OCI-LY1 (cell line): Measurements from ENCODE around the gene SMAD7.

Source experiments
- H2AFZ ChIP-seq: fragments of 200-600 bp; sonication (generic), shearing (Covaris generic); 2 replicates; pipeline ENCODE4 v1.6.0; 2014; ENCODE audit warnings: antibody characterized with exemption, mild to moderate bottlenecking, low read length
- H3F3A ChIP-seq: fragments of 200-600 bp; sonication (generic), shearing (Covaris generic); 2 replicates; pipeline ENCODE4 v1.6.0; 2014; ENCODE audit warnings: mild to moderate bottlenecking, antibody characterized with exemption, low read length, moderate library complexity; ENCODE audit not compliant: insufficient read depth
- H3K27ac ChIP-seq: fragments of 200-600 bp; sonication (generic); 2 replicates; pipeline ENCODE4 v1.5.1; 2014; ENCODE audit warnings: low read length, mixed run types, mild to moderate bottlenecking, low read depth; ENCODE audit not compliant: poor library complexity, severe bottlenecking
- H3K27me3 ChIP-seq: fragments of 200-600 bp; sonication (generic); 2 replicates; pipeline ENCODE4 v1.6.0; 2014; ENCODE audit warnings: antibody characterized with exemption, mild to moderate bottlenecking, low read length, moderate library complexity; ENCODE audit not compliant: insufficient read depth
- H3K36me3 ChIP-seq: fragments of 200-600 bp; sonication (generic); 2 replicates; pipeline ENCODE4 v1.6.1; 2014; ENCODE audit warnings: mild to moderate bottlenecking, antibody characterized with exemption, low read length, moderate library complexity, mixed read lengths; ENCODE audit not compliant: insufficient read depth
- H3K4me1 ChIP-seq: fragments of 200-600 bp; sonication (generic); 2 replicates; pipeline ENCODE4 v1.5.1; 2014; ENCODE audit warnings: mild to moderate bottlenecking, low read length, moderate library complexity; ENCODE audit not compliant: insufficient read depth, severe bottlenecking
- H3K4me2 ChIP-seq: fragments of 200-600 bp; sonication (generic), shearing (Covaris generic); 2 replicates; pipeline ENCODE4 v1.6.1; 2014; ENCODE audit warnings: low read length
- H3K4me3 ChIP-seq: fragments of 200-600 bp; sonication (generic); 2 replicates; pipeline ENCODE4 v1.5.1; 2014; ENCODE audit warnings: low read length, low read depth, mild to moderate bottlenecking, mixed read lengths; ENCODE audit not compliant: poor library complexity, severe bottlenecking
- H3K79me2 ChIP-seq: fragments of 200-600 bp; shearing (Covaris generic); 2 replicates; pipeline ENCODE4 v1.6.1; 2016; ENCODE audit warnings: mixed run types, low read length, mixed read lengths; ENCODE audit not compliant: insufficient read depth
- H3K9ac ChIP-seq: fragments of 200-600 bp; sonication (generic), shearing (Covaris generic); 2 replicates; pipeline ENCODE4 v1.6.1; 2014; ENCODE audit warnings: mild to moderate bottlenecking, low read length, mixed read lengths
- H3K9me2 ChIP-seq: fragments of 200-600 bp; sonication (generic), shearing (Covaris generic); 2 replicates; pipeline ENCODE4 v1.6.1; 2014; ENCODE audit warnings: low read depth, mild to moderate bottlenecking, low read length, mixed read lengths
- H3K9me3 ChIP-seq: fragments of 200-600 bp; shearing (Covaris generic); 2 replicates; pipeline ENCODE4 v1.6.1; 2014; ENCODE audit warnings: low read length, mixed read lengths
- H4K20me1 ChIP-seq: fragments of 200-600 bp; sonication (generic), shearing (Covaris generic); 2 replicates; pipeline ENCODE4 v1.6.0; 2016; ENCODE audit warnings: mild to moderate bottlenecking, low read length; ENCODE audit not compliant: insufficient read depth
- CTCF ChIP-seq: fragments of 200-600 bp; sonication (generic), shearing (Covaris generic); IDR thresholded peaks from 2 replicates; pipeline ENCODE4 v1.5.1; 2017; ENCODE audit warnings: mild to moderate bottlenecking, antibody characterized with exemption, low read length, moderate library complexity, mixed read lengths
- EZH2 ChIP-seq: fragments of 200-600 bp; sonication (generic), shearing (Covaris generic); IDR thresholded peaks from 2 replicates; pipeline ENCODE4 v1.8.0; 2017; ENCODE audit warnings: borderline replicate concordance, mixed run types, mild to moderate bottlenecking, antibody characterized with exemption, low read length, moderate library complexity, mixed read lengths

SMAD7 gene

DNA sequence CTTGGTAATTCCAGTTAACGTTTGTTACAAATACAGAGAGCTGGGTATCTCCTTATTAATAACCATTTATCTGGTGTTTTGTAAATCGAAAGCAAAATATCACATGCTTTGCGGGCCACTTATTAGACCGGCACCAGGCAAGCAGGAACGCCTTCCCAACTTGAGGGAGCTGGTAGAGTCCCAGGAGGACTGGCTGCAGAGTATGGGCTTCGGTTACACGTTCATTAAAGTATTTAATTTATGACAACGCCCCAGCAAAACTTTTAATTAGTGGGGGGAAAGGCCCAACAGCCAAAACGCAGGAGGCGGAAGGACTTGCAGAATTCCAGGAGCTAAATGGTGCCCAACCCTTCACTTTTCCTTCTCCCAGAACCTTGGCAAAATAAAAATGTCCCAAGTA lies 3.7 kb downstream of the SMAD7 start:
- Histone ChIP-seq H3F3A (no peaks in the 10 kb centered on the region), H3K9me2 (no peaks in the 10 kb centered on the region), H3K4me2 (no peak overlapping the region; the same call in 1 of the 2 replicates), H3K27ac (no peak overlapping the region), H3K79me2 (no peaks in the 10 kb centered on the region), H3K27me3 (no peaks in the 10 kb centered on the region; the same call in 1 of the 2 replicates), H3K9me3 (no peaks in the 10 kb centered on the region), H3K36me3 (no peaks in the 10 kb centered on the region), H4K20me1 (no peaks in the 10 kb centered on the region), H3K4me3 (no peak overlapping the region), H3K4me1 (peaks cover 38% of the 10 kb centered on the region), H2AFZ (no peak overlapping the region), H3K9ac (no peak overlapping the region)
- TF ChIP-seq CTCF (no peak), EZH2 (no peak)

- H3K4me2 ChIP-seq: no peak overlapping the region
- TF ChIP-seq CTCF (no peak), EZH2 (no peak)
- no peaks in the 10 kb centered on the region for H3F3A ChIP-seq
- H3K27ac ChIP-seq: no peak overlapping the region
- H2AFZ ChIP-seq: no peak overlapping the region
- no peaks in the 10 kb centered on the region for H3K9me2 ChIP-seq
- H4K20me1 ChIP-seq: no peaks in the 10 kb centered on the region
- no peaks in the 10 kb centered on the region; the same call in 1 of the 2 replicates for H3K27me3 ChIP-seq
- no peaks in the 10 kb centered on the region for H3K9me3 ChIP-seq
- H3K4me1 ChIP-seq: peaks cover 39% of the 10 kb centered on the region
- no peak overlapping the region for H3K4me3 ChIP-seq
- H3K36me3 ChIP-seq: no peaks in the 10 kb centered on the region
- no peaks in the 10 kb centered on the region for H3K79me2 ChIP-seq
- H3K9ac ChIP-seq: no peak overlapping the region
These were observed 4.4 kb downstream of the SMAD7 start for GRCh38 chr18:48946329-48946835.

- Histone ChIP-seq H3F3A (no peaks in the 10 kb centered on the region; the same call in 1 of the 2 replicates), H3K9me3 (no peaks in the 10 kb centered on the region), H3K9me2 (no peaks in the 10 kb centered on the region), H3K27me3 (no peaks in the 10 kb centered on the region; the same call in 1 of the 2 replicates), H3K4me3 (no peak overlapping the region), H3K27ac (no peak overlapping the region), H3K79me2 (no peaks in the 10 kb centered on the region), H3K9ac (no peak overlapping the region), H3K4me2 (no peak overlapping the region), H3K36me3 (no peaks in the 10 kb centered on the region), H3K4me1 (peaks cover 40% of the 10 kb centered on the region), H2AFZ (no peak overlapping the region), H4K20me1 (no peaks in the 10 kb centered on the region)
- TF ChIP-seq EZH2 (no peak), CTCF (no peak)
These were observed 4.9 kb downstream of the SMAD7 start for GRCh38 chr18:48945953-48946217.
